Fibroblast of skin of left biceps (primary cell): ENCODE results near the gene DMRTA1.
"Not testable (repeated sequence)": the region's sequence is repeated elsewhere in the genome, so short reads cannot be mapped to it uniquely, and the experiment has no call there.

Experiments used
- DNase-seq, 2 experiments: peaks; one replicate each; pipeline ENCODE4 v3.0.0-alpha.2; 2013; ENCODE audit warnings: low read depth in 2 of 2

DMRTA1 gene

GRCh38 chr9:22463205-22463604, 16.6 kb downstream of the DMRTA1 start:
- no peak for DNase-seq

- no peak for DNase-seq
Measured at GRCh38 chr9:22469928-22470544, 23.4 kb downstream of the DMRTA1 start.

- no peak for DNase-seq
Measured at GRCh38 chr9:22481566-22481965, 34.9 kb downstream of the DMRTA1 start.

GRCh38 chr9:22483528-22484070, 37.0 kb downstream of the DMRTA1 start:
- DNase-seq = no peak

- DNase-seq = not testable (repeated sequence)
Measured at GRCh38 chr9:22496197-22496596, 49.6 kb downstream of the DMRTA1 start.
